Measurements from ENCODE around the gene PPM1A. TPM values are rescaled to one million over a fixed set of nuclear protein-coding genes. Genes with fewer than 3 reads are reported as not detected.

PPM1A gene
- total and polyA plus RNA-seq, 2 donors (not counting 1 experiment from before 2014, with no cell fraction given): 15.5 to 59.0 TPM

DNA sequence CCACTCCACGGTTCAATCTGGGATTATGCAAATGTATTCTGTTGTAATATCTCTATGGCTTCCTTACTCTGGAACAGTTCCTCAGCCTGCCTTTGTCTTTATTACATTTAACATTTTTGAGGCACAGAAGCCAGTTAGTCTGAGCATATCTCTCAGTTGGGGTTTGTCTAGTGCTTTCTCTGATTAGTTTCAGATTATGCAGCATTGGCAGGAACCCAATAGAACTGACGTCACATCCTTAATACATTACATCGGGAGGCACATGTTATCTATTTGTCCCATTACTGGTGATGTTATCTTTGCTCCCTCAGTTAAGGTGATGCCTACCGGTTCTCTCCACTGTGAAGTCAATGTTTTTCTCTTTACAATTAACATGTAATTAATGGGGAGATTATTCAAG, 62.4 kb downstream of the PPM1A start:
- Histone ChIP-seq H3K27me3 (replicated peaks in 1 of 4; ENCODE audit: control extremely low read depth in 1 of 4, control insufficient read depth in 3 of 4, insufficient read depth in 4 of 4, low read length in 3 of 4) (peaks cover 0 to 10% (median 0%) of the 10 kb centered on the region in 4 experiments), H4K20me1 (ENCODE audit: control insufficient read depth, insufficient read depth, low read length, poor library complexity, severe bottlenecking) (no peaks in the 10 kb centered on the region), H3K9me3 (ENCODE audit: control extremely low read depth in 1 of 3, control insufficient read depth in 2 of 3, insufficient read depth in 1 of 3, low read length in 2 of 3) (peaks cover 0 to 3% (median 1%) of the 10 kb centered on the region in 3 donors), H3K4me2 (replicated peaks; ENCODE audit: low read depth, low read length, poor library complexity, severe bottlenecking) (no peak overlapping the region), H3K4me1 (ENCODE audit: control insufficient read depth in 2 of 2, insufficient read depth in 2 of 2, low read length in 2 of 2) (no peaks in the 10 kb centered on the region), H2AFZ (ENCODE audit: insufficient read depth, low read depth, low read length, poor library complexity, severe bottlenecking) (no peak overlapping the region), H3K9ac (ENCODE audit: low read length) (no peak overlapping the region), H3K36me3 (replicated peaks in 1 of 2; ENCODE audit: control extremely low read depth in 1 of 2, control insufficient read depth in 1 of 2, extremely low read depth in 1 of 2, insufficient read depth in 2 of 2, low read length in 1 of 2) (no peaks in the 10 kb centered on the region), H3K79me2 (ENCODE audit: control insufficient read depth, insufficient read depth, low read length) (no peaks in the 10 kb centered on the region), H3K4me3 (ENCODE audit: control extremely low read depth in 1 of 5, extremely low read depth in 1 of 5, insufficient read depth in 1 of 5, low read depth in 2 of 5, low read length in 4 of 5) (no peak overlapping the region), H3K27ac (ENCODE audit: low read length in 2 of 2) (no peak overlapping the region)
- Mint-ChIP-seq H3K9me3 (ENCODE audit: insufficient read depth) (peaks cover 2% of the 10 kb centered on the region), H3K27me3 (peaks cover 25% of the 10 kb centered on the region), H3K27ac (no peak overlapping the region), H3K4me1 (no peaks in the 10 kb centered on the region), H3K4me3 (no peak overlapping the region)
- ChIA-PET POLR2A (no interaction called here), CTCF (interaction anchor here (1.1 kb wide), 1 partner anchor 12 kb away, joined by 3 read pairs; no protein-coding TSS in a partner anchor)
- 72% methylated on average over 2 of the region's 4 CpGs for WGBS (ENCODE audit: insufficient coverage)
- intact Hi-C loops (cut with micrococcal nuclease): no loop called here
- no peak for ATAC-seq (ENCODE audit: low read depth)
- no peak for TF ChIP-seq EZH2 (IDR thresholded peaks at IDR 0.05; ENCODE audit: borderline replicate concordance, insufficient read depth, low read depth, low read length, poor library complexity, severe bottlenecking)
- TF ChIP-seq, protein P1, sequence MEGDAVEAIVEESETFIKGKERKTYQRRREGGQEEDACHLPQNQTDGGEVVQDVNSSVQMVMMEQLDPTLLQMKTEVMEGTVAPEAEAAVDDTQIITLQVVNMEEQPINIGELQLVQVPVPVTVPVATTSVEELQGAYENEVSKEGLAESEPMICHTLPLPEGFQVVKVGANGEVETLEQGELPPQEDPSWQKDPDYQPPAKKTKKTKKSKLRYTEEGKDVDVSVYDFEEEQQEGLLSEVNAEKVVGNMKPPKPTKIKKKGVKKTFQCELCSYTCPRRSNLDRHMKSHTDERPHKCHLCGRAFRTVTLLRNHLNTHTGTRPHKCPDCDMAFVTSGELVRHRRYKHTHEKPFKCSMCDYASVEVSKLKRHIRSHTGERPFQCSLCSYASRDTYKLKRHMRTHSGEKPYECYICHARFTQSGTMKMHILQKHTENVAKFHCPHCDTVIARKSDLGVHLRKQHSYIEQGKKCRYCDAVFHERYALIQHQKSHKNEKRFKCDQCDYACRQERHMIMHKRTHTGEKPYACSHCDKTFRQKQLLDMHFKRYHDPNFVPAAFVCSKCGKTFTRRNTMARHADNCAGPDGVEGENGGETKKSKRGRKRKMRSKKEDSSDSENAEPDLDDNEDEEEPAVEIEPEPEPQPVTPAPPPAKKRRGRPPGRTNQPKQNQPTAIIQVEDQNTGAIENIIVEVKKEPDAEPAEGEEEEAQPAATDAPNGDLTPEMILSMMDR (IDR thresholded peaks at IDR 0.05): no peak
- no peak for DNase-seq

DNA sequence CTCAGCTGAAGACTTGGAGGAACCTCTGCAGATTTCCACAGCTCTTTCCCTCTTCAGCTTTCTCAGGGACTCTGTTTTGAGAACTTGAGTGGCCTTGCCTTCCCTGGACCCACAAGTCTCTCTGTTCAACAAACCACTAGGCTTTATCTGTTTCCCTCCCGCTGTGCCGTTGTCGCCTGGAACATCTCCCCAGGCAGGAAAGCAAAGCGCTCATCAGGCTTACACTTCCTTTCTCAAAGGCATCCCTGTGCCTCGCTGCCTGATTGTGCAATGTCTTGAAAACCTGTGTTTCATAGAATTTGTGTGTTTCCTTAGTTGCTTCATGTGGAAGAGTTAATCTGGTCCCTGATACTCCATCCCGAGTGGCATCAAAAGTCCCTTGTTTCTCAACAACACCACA, 64.1 kb downstream of the PPM1A start:
- CTCF ChIA-PET: interaction anchor here (1.7 kb wide), 1 partner anchor 14 kb away, joined by 4 read pairs; no protein-coding TSS in a partner anchor
- no peak overlapping the region for H3K9ac ChIP-seq (ENCODE audit: low read length)
- intact Hi-C loops (cut with micrococcal nuclease): no loop called here
- Mint-ChIP-seq H3K27me3 (peaks cover 29% of the 10 kb centered on the region), H3K9me3 (ENCODE audit: insufficient read depth) (no peaks in the 10 kb centered on the region), H3K27ac (no peak overlapping the region), H3K4me1 (no peaks in the 10 kb centered on the region), H3K4me3 (no peak overlapping the region)
- ATAC-seq (ENCODE audit: low read depth): no peak
- no peak overlapping the region for H3K27ac ChIP-seq (ENCODE audit: low read length in 2 of 2)
- POLR2A ChIA-PET: no interaction called here
- H3K4me2 ChIP-seq (replicated peaks; ENCODE audit: low read depth, low read length, poor library complexity, severe bottlenecking): no peak overlapping the region
- no peaks in the 10 kb centered on the region for H3K36me3 ChIP-seq (replicated peaks in 1 of 2; ENCODE audit: control extremely low read depth in 1 of 2, control insufficient read depth in 1 of 2, extremely low read depth in 1 of 2, insufficient read depth in 2 of 2, low read length in 1 of 2)
- TF ChIP-seq EZH2 (IDR thresholded peaks at IDR 0.05; ENCODE audit: borderline replicate concordance, insufficient read depth, low read depth, low read length, poor library complexity, severe bottlenecking): no peak
- TF ChIP-seq, protein P1 (IDR thresholded peaks at IDR 0.05): no peak
- WGBS (ENCODE audit: insufficient coverage): 45% methylated on average over 4 of the region's 6 CpGs
- H3K27me3 ChIP-seq (replicated peaks in 1 of 4; ENCODE audit: control extremely low read depth in 1 of 4, control insufficient read depth in 3 of 4, insufficient read depth in 4 of 4, low read length in 3 of 4): peaks cover 0 to 10% (median 0%) of the 10 kb centered on the region in 4 experiments
- H2AFZ ChIP-seq (ENCODE audit: insufficient read depth, low read depth, low read length, poor library complexity, severe bottlenecking): no peak overlapping the region
- H4K20me1 ChIP-seq (ENCODE audit: control insufficient read depth, insufficient read depth, low read length, poor library complexity, severe bottlenecking): no peaks in the 10 kb centered on the region
- H3K4me3 ChIP-seq (ENCODE audit: control extremely low read depth in 1 of 5, extremely low read depth in 1 of 5, insufficient read depth in 1 of 5, low read depth in 2 of 5, low read length in 4 of 5): no peak overlapping the region
- no peak for DNase-seq
- no peaks in the 10 kb centered on the region for H3K79me2 ChIP-seq (ENCODE audit: control insufficient read depth, insufficient read depth, low read length)
- H3K4me1 ChIP-seq (ENCODE audit: control insufficient read depth in 2 of 2, insufficient read depth in 2 of 2, low read length in 2 of 2): no peaks in the 10 kb centered on the region
- H3K9me3 ChIP-seq (ENCODE audit: control extremely low read depth in 1 of 3, control insufficient read depth in 2 of 3, insufficient read depth in 1 of 3, low read length in 2 of 3): no peaks in the 10 kb centered on the region

All from B cell (primary cell).